GM19025 (cell line): ENCODE results near the gene BTD.
"Not testable (repeated sequence)": the region's sequence is repeated elsewhere in the genome, so short reads cannot be mapped to it uniquely, and the experiment has no call there.

Experiments
- ATAC-seq: cut with Tn5 transposase; IDR thresholded peaks from one replicate; pipeline ENCODE4 v1.9.1; 2021; ENCODE audit warnings: mild to moderate bottlenecking, low read depth, moderate library complexity; ENCODE audit not compliant: unreplicated experiment

The BTD gene

DNA sequence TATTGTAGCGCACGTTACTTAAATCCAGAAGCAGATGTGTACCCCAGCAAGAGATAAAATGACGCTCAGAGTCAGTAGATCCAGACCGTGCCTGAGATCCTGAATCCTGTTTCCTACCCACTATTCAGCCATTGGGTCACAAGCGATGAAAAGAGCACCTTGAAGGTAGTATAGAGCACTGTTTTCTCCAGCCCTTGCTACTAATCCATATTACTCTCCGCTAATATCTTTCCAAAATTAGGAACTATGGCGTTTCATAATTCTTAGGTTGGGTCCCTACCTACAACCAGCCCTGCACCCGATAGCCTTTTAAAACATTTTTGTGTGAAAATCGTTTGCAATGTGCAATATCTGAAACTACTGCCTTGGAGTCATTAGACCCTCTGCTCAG, 596 bp downstream of the BTD start:
- ATAC-seq = peak; percentile 6

DNA sequence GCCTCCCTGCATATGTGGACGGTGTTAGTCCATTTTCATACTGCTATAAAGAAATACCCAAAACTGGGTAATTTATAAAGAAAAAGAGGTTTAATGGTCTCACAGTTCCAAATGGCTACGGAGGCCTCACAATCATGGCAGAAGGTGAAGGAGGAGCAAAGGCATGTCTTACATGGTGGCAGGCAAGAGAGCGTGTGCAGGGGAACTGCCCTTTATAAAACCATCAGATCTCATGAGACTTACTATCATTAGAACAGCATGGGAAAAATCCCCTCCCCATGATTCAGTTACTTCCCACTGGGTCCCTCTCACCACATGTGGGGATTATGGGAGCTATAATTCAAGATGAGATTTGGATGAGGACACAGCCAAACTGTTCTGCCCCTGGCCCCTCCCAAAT, 1.3 kb downstream of the BTD start:
- ATAC-seq = not testable (repeated sequence)

- not testable (repeated sequence) for ATAC-seq
Measured at GRCh38 chr3:15604584-15604983, 3.0 kb downstream of the BTD start.

DNA sequence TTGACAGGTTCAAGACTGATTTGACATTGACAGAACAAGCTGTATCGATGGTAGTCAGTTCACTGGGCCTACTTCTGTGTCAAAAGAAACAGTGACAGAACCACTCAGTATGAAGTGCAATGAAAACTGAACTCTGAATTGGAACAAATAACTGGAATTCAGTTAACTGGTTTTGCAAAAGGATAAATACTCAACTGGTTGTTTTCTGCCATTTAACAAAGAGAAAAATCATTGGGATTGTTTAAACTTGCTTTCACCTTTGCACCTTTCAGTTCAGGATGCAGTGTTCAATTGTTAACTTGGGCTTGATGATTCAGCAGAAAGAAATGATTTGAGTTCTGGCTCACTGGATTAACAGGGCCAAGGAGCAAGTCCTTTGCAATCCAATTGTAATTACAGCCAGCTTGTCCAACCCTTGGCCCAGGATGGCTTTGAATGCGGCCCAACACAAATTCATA, 4.9 kb downstream of the BTD start:
- ATAC-seq = no peak

- ATAC-seq = no peak
Measured at GRCh38 chr3:15610082-15610759, 8.7 kb downstream of the BTD start.

DNA sequence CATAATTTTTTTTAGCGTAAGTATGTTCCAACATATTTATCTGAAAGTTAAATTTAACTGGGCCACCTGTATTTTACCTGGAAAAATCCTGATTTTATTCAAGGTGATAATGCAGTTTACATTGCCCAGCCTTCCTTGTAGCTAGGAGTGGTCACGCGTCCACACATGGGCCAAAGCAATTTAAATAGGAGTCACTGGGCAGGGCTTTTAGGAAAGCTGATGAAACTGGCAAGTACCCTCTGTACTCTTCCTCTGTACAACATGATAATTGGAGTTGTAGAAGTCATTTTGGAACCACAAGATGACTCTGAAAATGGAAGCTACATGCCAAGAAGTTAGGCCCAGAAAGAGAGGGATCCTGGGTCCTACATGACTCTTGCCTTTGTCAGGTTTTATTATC, 9.5 kb downstream of the BTD start:
- ATAC-seq = no peak

DNA sequence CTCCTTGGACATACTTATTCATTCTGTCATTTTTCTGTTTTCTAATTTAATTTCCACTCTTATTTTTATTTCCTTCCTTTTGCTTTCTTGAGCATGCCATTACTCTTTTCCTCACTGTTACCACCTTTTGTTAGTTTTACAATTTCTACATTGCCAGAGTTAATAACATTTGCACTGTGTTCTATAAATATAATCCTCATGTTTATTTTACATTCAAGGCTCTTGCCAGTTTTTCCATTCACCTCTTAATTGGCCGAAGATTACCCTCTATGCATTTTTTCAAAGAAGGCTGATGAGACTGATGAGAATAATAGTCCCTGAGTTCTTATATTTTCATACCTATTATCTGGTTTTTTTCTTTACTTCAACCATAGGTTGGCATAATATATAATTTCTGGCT, 10.5 kb downstream of the BTD start:
- no peak for ATAC-seq

DNA sequence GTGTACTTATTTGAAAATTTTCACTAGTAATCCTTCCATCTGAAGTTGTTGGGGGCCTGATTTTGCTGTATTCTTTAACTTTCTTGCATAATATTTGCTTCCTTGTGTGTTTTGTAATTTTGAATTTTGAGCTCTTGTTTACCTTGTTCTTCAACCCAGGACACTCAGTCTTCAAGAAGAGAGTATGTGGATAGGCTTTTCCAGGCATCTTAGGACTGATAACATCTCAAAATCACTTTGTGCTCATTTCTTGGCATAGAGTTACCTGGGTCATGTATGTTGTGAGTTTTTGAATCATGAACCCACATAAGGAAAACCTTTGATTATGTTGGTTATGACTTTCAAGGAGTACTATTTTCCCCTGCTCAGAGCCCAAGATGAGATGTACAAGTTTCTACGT, 13.4 kb downstream of the BTD start:
- ATAC-seq = no peak

GRCh38 chr3:15616053-15616452, 14.5 kb downstream of the BTD start:
- ATAC-seq = no peak

- not testable (repeated sequence) for ATAC-seq
Measured at GRCh38 chr3:15619659-15620464, 18.3 kb downstream of the BTD start.

DNA sequence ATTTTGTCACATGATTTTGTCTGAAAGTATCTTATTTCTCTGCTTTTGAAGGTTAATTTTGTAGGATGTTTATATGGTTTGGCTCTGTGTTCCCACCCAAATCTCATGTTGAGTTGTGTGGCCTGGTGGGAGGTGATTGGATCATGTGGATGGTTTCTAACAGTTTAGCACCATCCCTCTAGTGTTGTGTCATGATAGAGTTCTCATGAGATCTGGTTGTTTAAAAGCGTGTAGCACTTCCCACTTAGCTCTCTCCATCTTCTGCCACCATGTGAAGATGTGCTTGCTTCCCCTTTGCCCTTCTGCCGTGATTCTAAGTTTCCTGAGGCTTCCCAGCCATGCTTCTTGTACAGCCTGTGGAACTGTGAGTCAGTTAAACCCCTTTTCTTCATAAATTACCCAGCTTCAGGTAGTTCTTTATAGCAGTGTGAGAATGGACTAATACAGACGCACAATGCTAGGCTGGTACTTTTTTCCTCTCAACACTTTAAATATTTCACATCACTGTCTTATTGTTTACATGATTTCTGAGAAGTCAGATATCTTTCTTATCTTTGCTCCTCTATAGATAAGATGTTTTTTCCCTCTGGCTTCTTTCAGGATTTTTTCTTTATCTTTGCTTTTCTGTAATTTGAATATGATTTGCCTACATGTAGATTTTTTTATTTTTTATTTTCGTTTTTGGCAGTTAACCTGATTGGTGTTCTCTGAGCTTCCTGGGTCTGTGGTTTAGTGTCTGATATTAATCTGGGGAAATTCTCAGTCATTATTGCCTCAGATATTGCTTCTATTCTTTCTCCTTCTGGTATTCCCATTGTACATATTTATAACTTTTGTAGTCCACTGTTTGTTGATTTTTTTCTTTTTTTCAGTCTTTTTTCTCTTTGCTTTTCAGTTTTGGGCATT, 22.2 kb downstream of the BTD start:
- ATAC-seq = no peak

GRCh38 chr3:15628967-15629366, 27.4 kb downstream of the BTD start:
- ATAC-seq = no peak

DNA sequence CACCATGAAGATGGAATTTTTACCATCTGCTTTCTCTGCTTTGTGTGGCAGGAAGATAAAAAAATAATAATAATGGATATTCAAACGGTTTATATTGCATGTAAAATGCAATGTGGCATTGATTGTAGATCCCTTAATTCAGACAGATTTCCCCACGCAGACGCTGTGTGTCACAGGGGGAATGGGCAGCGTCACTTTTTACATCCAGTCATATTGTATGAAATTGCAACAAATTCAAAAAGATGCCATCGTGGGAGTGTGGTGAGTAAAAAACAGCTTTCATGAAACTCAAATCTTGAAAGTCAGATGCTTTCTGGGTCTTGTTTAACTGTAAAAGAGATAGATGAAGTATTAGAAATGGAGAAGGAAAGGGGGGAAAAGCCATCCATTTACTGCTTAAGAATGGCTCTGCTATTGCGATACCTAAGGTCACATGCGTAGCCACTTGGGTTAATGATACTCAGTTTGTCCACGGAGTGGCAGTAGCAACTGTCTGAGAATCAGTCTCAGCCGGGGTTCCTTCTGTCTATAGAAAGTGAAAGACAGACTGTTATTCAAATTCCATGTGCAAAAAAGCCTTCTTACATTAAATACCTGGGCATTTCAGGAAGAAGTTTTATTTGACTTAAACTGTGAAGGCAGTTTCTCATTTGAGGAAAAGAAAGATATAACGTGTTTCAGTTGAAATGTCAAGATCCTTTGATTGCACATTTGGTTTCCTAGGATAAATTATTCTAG, 28.5 kb downstream of the BTD start:
- peak; percentile 97 for ATAC-seq

GRCh38 chr3:15630646-15631350, 29.3 kb downstream of the BTD start:
- ATAC-seq = peak; percentile 33

- ATAC-seq = no peak
Measured at GRCh38 chr3:15631426-15632211, 30.1 kb downstream of the BTD start.

- ATAC-seq = no peak
Measured at GRCh38 chr3:15632212-15632580, 30.7 kb downstream of the BTD start.

DNA sequence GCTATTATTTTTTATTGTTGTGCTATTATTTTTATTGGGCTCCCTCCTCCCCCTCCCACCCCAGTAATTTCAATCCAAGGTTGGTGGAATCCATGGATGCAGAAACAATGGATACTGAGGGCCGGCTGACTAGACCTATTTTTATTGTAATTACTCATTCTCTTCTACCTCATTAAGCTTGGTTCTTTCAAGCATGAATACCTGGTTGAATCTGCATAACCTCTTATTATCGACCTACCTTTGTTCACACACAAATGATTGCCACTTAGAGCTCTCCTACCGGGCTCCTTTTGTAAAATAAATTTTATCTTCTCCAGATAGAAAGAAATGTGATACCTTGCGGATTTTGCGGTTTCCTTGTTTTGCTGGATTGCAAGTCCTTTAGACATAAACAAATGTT, 31.6 kb downstream of the BTD start:
- ATAC-seq = no peak

GRCh38 chr3:15633766-15634598, 32.4 kb downstream of the BTD start:
- ATAC-seq = no peak
